GM06990 (cell line): ENCODE data around the gene WIPF3.

ENCODE experiments used
- DNase-seq: peaks from one replicate; pipeline ENCODE4 v3.0.0-alpha.2; 2011; ENCODE audit not compliant: insufficient read length; ENCODE audit errors: extremely low read depth
- H3K27me3 ChIP-seq: replicated peaks from 2 replicates; pipeline ENCODE4 v1.6.0; 2011; ENCODE audit warnings: low read length; ENCODE audit not compliant: control insufficient read depth, insufficient read depth
- H3K36me3 ChIP-seq: 2 replicates; pipeline ENCODE4 v1.5.1; 2011; ENCODE audit warnings: low read length; ENCODE audit not compliant: control insufficient read depth, insufficient read depth
- H3K4me3 ChIP-seq: replicated peaks from 2 replicates; pipeline ENCODE4 v1.5.1; 2011; ENCODE audit warnings: low read depth, mild to moderate bottlenecking, control low read depth, low read length
- TF ChIP-seq, protein P1 (sequence below): IDR thresholded peaks from 2 replicates; pipeline ENCODE4 v1.5.1; 2011; ENCODE audit warnings: low read length, control low read depth, mild to moderate bottlenecking, inconsistent platforms; ENCODE audit not compliant: insufficient read depth, poor library complexity, severe bottlenecking

Gene WIPF3

DNA sequence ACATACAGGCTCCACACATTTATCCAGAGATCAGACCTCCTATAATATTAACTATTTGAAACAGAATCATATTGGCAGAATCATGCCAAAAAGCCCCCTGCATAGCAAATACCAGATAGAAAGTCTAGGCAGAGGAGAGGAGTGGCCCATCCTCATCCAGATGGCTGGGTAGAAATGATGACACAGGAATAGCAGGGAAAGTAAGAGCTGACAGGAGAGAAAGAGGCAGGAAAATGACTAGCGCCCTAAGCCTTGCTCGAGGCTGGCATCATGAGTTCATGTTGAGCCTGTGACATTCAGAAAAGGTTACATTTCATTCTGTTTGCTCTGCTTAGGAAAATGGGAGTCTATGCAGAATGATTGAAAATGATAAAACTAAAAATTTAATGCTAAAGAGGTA is 27.6 kb downstream of the WIPF3 start:
- Histone ChIP-seq H3K27me3 (peaks cover 2% of the 10 kb centered on the region; the same call in 1 of the 2 replicates), H3K36me3 (no peaks in the 10 kb centered on the region), H3K4me3 (no peak overlapping the region)
- DNase-seq, result no peak
- TF ChIP-seq, protein P1, sequence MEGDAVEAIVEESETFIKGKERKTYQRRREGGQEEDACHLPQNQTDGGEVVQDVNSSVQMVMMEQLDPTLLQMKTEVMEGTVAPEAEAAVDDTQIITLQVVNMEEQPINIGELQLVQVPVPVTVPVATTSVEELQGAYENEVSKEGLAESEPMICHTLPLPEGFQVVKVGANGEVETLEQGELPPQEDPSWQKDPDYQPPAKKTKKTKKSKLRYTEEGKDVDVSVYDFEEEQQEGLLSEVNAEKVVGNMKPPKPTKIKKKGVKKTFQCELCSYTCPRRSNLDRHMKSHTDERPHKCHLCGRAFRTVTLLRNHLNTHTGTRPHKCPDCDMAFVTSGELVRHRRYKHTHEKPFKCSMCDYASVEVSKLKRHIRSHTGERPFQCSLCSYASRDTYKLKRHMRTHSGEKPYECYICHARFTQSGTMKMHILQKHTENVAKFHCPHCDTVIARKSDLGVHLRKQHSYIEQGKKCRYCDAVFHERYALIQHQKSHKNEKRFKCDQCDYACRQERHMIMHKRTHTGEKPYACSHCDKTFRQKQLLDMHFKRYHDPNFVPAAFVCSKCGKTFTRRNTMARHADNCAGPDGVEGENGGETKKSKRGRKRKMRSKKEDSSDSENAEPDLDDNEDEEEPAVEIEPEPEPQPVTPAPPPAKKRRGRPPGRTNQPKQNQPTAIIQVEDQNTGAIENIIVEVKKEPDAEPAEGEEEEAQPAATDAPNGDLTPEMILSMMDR, result no peak

DNA sequence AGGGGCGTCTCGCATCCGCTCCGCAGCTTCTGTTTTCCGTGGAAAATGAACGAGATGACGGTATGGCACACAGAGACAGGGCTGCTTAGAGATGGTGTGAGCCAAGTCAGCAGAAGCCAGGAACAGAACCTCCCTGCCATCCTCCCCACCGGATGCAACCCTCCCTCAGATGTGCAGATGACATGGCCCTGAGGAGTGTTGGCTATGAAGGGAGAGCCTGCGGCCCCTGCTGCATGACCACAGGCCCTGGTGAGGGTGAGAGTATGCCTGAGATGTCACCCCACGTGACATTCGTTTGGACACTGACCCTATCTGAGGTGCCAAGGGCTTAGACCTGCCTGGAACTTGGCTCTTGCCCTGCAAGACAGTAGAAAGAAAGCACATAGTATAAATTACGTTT is 29.4 kb downstream of the WIPF3 start:
- Histone ChIP-seq H3K27me3 (peaks cover 2% of the 10 kb centered on the region; the same call in 1 of the 2 replicates), H3K36me3 (no peaks in the 10 kb centered on the region), H3K4me3 (no peak overlapping the region)
- DNase-seq, result no peak
- TF ChIP-seq, protein P1, result no peak

DNA sequence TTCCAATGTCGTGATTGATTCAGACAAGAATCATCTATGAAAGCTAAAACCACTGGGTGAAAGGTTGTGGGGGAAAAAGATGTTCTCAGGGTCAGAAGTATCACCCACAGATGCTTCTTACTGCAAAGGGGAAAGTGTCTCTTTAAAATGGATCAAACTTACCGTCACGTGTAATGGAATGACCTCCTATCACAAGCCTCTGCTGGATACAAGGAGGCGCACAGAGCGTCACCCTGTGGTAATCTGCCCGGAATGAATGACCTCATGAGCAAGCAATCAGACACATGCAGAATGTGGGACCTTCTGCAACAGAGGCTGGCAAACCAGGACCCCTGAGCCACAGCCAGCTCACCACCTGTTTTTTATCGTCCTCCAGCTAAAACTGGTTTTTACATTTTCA is 33.0 kb downstream of the WIPF3 start:
- H3K4me3 ChIP-seq, result no peak overlapping the region
- DNase-seq, result no peak
- H3K36me3 ChIP-seq, result no peaks in the 10 kb centered on the region
- peaks cover 2% of the 10 kb centered on the region; the same call in 1 of the 2 replicates for H3K27me3 ChIP-seq
- TF ChIP-seq, protein P1, result no peak

DNA sequence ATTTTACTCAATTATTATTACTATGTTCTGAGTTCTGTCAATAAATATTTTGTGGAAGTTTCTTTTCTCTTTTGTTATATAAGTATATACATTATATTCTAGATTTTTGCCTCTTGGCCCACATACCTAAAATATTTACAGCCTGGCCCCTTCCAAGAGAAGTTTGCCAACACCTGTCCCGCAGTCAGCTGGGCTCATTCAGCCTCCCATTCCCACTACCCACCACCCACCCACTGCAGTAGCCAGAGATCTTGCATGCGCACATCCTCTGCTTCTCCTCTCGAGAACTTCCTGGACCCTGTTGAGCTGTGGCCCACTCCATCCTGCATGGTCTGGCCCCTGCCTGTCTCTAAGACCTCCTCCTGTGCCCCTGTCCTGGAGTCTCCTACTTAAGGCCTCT is 33.6 kb downstream of the WIPF3 start:
- DNase-seq, result no peak
- H3K36me3 ChIP-seq, result no peaks in the 10 kb centered on the region
- no peak overlapping the region for H3K4me3 ChIP-seq
- peaks cover 2% of the 10 kb centered on the region; the same call in 1 of the 2 replicates for H3K27me3 ChIP-seq
- TF ChIP-seq, protein P1, result no peak

DNA sequence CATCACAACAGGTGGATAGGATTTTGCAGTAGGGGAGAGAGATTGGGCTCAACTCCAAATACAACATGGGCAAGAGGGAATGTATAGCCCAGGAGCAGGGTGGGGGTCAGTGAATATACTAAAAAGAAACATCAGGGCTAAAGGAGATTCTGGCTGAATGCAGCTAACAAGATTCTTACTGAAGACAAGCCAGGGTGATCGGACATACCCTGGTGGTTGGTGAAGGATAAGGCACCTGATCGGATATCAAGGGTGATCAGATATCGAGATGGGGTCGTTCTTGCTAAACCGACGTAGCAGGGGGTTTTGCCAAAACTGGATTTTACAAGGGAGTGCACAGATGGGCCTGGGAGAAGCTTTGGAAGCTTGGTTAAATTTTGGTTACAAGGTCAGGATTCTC is 34.4 kb downstream of the WIPF3 start:
- Histone ChIP-seq H3K36me3 (no peaks in the 10 kb centered on the region), H3K4me3 (no peak overlapping the region), H3K27me3 (peaks cover 2% of the 10 kb centered on the region)
- TF ChIP-seq, protein P1, result no peak
- no peak for DNase-seq
